Testis (tissue), 3 donors: ENCODE measurements around the gene LRFN4. TPM values are rescaled to one million over a fixed set of nuclear protein-coding genes. Genes with fewer than 3 reads are reported as not detected.

Experiments
- DNase-seq: peaks from one replicate; pipeline ENCODE4 v3.0.0-alpha.2; 2019
- H3K27ac ChIP-seq, 2 donors: fragments of 200-600 bp; sonication (generic); one replicate each; pipeline ENCODE4 v1.5.1; 2019
- H3K27me3 ChIP-seq: fragments of 200-600 bp; sonication (generic); one replicate; pipeline ENCODE4 v1.5.1; 2019
- H3K36me3 ChIP-seq: fragments of 200-600 bp; sonication (generic); one replicate; pipeline ENCODE4 v1.5.1; 2017; ENCODE audit warnings: low read depth; ENCODE audit errors: missing control alignments
- H3K4me1 ChIP-seq: fragments of 200-600 bp; sonication (generic); one replicate; pipeline ENCODE4 v1.5.1; 2019
- H3K4me3 ChIP-seq, 2 donors: fragments of 200-600 bp; sonication (generic); one replicate each; pipeline ENCODE4 v1.5.1; 2017 to 2019
- H3K9me3 ChIP-seq: fragments of 200-600 bp; sonication (generic); one replicate; pipeline ENCODE4 v1.5.1; 2017
- POLR2A ChIP-seq: fragments of 450-650 bp; IDR thresholded peaks from one replicate; pipeline ENCODE4 v1.6.1; 2017; ENCODE audit warnings: antibody characterized with exemption, mild to moderate bottlenecking, moderate library complexity
- WGBS, 2 donors: methylation state at CpG; one replicate each; pipeline ENCODE4 v1.1.5; 2018; 5-methylcytosine and 5-hydroxymethylcytosine counted together
- intact Hi-C: fragments of 100-400 bp; cut with DNase I; formaldehyde crosslinking; loops from one replicate; pipeline ENCODE4 v1.15.1; 2023; ENCODE audit warnings: low total_unique reads
- polyA plus RNA-seq: library from polyadenylated mRNA; stranded (reverse); fragments of 350-450 nt; fragmentation: Illumina TruSeq; extraction: RNeasy Lipid Tissue Mini Kit (QIAGEN cat#74804); gene quantifications from one replicate; pipeline ENCODE4 v1.2.3, GENCODE V29; 2014; ENCODE audit warnings: low read depth, low replicate concordance; ENCODE audit not compliant: insufficient read depth
- total RNA-seq, 2 donors: library from RNA; depleted of rRNA; stranded (reverse); fragments of >200 nt; gene quantifications; one replicate each; pipeline ENCODE4 v1.2.3, GENCODE V29; 2016
- TF ChIP-seq, protein P1 (sequence below), 3 experiments: fragments of 450-650 bp in 2 of 3; fragments of 200-600 bp in 1 of 3; sonication (generic) in 1 of 3; IDR thresholded peaks; one replicate each; pipeline ENCODE4 v1.5.1; 2016 to 2019; ENCODE audit warnings: antibody characterized with exemption in 3 of 3, mild to moderate bottlenecking in 2 of 3, moderate library complexity in 1 of 3

The LRFN4 gene
- total and polyA plus RNA-seq, 3 donors from 2014 or later = 23.2 to 27.2 (median 24.6) TPM

- intact Hi-C loops = no loop called here
- H3K4me3 ChIP-seq = no peak overlapping the region
Observed at GRCh38 chr11:66854231-66854661, 2.6 kb upstream of the LRFN4 start.

DNA sequence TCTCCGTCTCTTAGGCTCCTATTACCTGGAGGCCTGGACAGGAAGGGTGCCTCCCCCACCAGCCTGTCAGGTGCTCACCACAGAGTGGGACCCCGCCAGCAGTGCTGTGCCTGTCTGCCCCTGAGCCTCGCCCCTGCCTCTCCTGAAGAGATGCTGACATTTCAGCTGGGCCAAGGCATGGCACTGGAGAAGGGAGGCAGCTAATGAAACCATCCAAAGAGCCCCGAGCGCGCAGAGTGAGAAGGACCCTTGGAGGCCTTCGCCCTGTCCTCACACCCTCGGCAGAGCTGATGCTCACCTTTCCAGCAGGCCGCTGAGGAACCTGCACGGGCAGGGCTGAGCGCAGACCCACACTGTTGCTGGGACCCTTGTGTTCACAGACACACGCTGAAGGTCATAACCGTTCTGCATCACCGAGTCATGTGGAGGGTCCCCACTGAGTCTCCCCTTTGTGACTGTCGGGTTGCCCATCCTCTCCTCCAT is 2.1 kb upstream of the LRFN4 start:
- intact Hi-C loops = no loop called here
- no peak for TF ChIP-seq POLR2A
- TF ChIP-seq, protein P1, sequence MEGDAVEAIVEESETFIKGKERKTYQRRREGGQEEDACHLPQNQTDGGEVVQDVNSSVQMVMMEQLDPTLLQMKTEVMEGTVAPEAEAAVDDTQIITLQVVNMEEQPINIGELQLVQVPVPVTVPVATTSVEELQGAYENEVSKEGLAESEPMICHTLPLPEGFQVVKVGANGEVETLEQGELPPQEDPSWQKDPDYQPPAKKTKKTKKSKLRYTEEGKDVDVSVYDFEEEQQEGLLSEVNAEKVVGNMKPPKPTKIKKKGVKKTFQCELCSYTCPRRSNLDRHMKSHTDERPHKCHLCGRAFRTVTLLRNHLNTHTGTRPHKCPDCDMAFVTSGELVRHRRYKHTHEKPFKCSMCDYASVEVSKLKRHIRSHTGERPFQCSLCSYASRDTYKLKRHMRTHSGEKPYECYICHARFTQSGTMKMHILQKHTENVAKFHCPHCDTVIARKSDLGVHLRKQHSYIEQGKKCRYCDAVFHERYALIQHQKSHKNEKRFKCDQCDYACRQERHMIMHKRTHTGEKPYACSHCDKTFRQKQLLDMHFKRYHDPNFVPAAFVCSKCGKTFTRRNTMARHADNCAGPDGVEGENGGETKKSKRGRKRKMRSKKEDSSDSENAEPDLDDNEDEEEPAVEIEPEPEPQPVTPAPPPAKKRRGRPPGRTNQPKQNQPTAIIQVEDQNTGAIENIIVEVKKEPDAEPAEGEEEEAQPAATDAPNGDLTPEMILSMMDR (IDR thresholded peaks at IDR 0.05) = no peak
- Histone ChIP-seq H3K27ac (no peak overlapping the region), H3K4me1 (peaks cover 7% of the 10 kb centered on the region), H3K9me3 (no peaks in the 10 kb centered on the region), H3K4me3 (no peak overlapping the region), H3K27me3 (no peaks in the 10 kb centered on the region), H3K36me3 (no peaks in the 10 kb centered on the region)
- WGBS, 2 donors = 94 to 96% methylated on average over 4 to 15 of the region's 15 CpGs
- DNase-seq = no peak

More at GRCh38 chr11:66854231-66854661, 2.6 kb upstream of the LRFN4 start:
- H3K9me3 ChIP-seq = no peaks in the 10 kb centered on the region
- peaks cover 7% of the 10 kb centered on the region for H3K4me1 ChIP-seq
- H3K36me3 ChIP-seq = no peaks in the 10 kb centered on the region
- no peak for TF ChIP-seq POLR2A
- TF ChIP-seq, protein P1 (IDR thresholded peaks at IDR 0.05) = no peak
- 93 to 97% methylated on average over 6 to 12 of the region's 12 CpGs for WGBS, 2 donors
- no peaks in the 10 kb centered on the region for H3K27me3 ChIP-seq
- DNase-seq = no peak
- no peak overlapping the region for H3K27ac ChIP-seq

DNA sequence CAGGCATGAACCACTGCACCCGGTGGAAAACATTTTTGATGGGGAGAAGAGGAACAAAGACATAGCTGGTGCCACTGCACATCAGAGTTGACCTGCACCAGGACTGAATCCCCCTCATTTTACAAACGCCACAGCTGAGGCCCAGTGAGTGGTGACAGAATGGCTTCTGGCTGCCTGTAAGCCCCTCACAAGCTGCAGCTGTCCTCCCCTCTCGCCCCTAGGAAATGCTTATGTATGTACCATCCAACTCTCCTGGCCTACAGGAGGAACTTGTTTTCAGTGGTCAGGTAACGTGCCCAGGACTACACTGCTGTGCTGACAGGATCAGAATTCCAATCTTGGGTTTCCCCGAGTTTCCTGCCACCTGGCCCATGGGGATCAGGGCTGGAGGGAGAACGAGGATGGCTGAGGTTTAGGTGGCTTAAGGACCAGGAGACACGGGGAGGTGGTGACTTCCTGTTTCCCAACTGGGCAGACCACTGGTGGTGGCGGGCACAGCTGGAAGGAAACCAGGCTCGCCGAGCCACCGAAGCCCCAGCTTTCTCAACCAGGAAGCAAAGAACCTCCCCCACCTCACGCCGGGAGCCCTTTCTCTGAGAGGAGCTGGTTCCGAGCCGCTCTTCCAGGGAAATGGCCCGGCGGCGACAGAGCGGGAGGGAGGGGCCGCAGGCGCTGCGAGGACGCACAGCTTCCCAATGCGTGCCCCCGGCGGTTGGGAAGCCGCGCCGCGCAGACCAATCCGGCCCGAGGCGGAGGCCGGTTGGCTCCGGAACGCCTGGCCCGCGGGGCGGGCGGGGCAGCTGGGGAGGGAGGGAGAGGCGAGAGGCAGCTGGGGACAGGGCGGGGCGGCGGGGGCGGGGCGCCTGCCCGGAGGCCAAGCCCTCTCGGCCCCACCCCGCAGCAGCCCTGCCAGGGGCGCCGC is 1.0 kb upstream of the LRFN4 start:
- 10 to 23% methylated on average over 8 to 20 of the region's 51 CpGs for whole genome bisulfite sequencing, 2 donors

GRCh38 chr11:66857234-66857926 is 516 bp downstream of the LRFN4 start:
- H3K4me1 ChIP-seq = peaks cover 7% of the 10 kb centered on the region
- no peaks in the 10 kb centered on the region for H3K36me3 ChIP-seq
- peak overlapping the region; percentile 34 to 55 for H3K4me3 ChIP-seq
- H3K27me3 ChIP-seq = no peaks in the 10 kb centered on the region
- intact Hi-C loops = no loop called here
- 57 to 60% methylated on average over 3 to 21 of the region's 47 CpGs for WGBS, 2 donors
- H3K27ac ChIP-seq = peak overlapping the region in 1 of 2 donors; percentile 11
- no peaks in the 10 kb centered on the region for H3K9me3 ChIP-seq
- TF ChIP-seq, protein P1 (IDR thresholded peaks at IDR 0.05) = no peak
- no peak for TF ChIP-seq POLR2A
- DNase-seq = no peak

More for the DNA sequence above, 1.0 kb upstream of the LRFN4 start:
- peak overlapping the region; percentile 55 to 71 for H3K4me3 ChIP-seq
- TF ChIP-seq, protein P1 (IDR thresholded peaks at IDR 0.05) = no peak
- TF ChIP-seq POLR2A = peak; percentile 16
- peak; percentile 93 for DNase-seq
- intact Hi-C loops = no loop called here
- H3K27me3 ChIP-seq = no peaks in the 10 kb centered on the region
- H3K4me1 ChIP-seq = peaks cover 7% of the 10 kb centered on the region
- peak overlapping the region; percentile 89 to 90 for H3K27ac ChIP-seq
- no peaks in the 10 kb centered on the region for H3K9me3 ChIP-seq
- H3K36me3 ChIP-seq = no peaks in the 10 kb centered on the region
